RWPE2 (cell line): Measurements from ENCODE around the gene MMP1.

Experiments used
- ATAC-seq: fragments of 200-7000 bp; cut with Tn5 transposase; 3 replicates; pipeline ENCODE4 v1.9.1; 2021; ENCODE audit warnings: low read depth
- DNase-seq: peaks from one replicate; pipeline ENCODE4 v3.0.0-alpha.2; 2020; ENCODE audit warnings: low spot score
- H3K27ac ChIP-seq: fragments of 450-650 bp; 2 replicates; pipeline ENCODE4 v1.5.1; 2017; ENCODE audit warnings: mild to moderate bottlenecking; ENCODE audit not compliant: poor library complexity, severe bottlenecking
- H3K27me3 ChIP-seq: fragments of 250-450 bp; sonication (Bioruptor Pico); 2 replicates; pipeline ENCODE4 v1.5.1; 2021; ENCODE audit warnings: mild to moderate bottlenecking, moderate library complexity; ENCODE audit not compliant: insufficient read depth, poor library complexity, severe bottlenecking
- H3K36me3 ChIP-seq: fragments of 250-450 bp; sonication (Bioruptor Pico); 2 replicates; pipeline ENCODE4 v1.5.1; 2020; ENCODE audit warnings: low read depth, mild to moderate bottlenecking, moderate library complexity
- H3K4me1 ChIP-seq: fragments of 250-450 bp; sonication (Bioruptor Pico); 2 replicates; pipeline ENCODE4 v1.5.1; 2021; ENCODE audit warnings: mild to moderate bottlenecking, moderate library complexity; ENCODE audit not compliant: insufficient read depth, poor library complexity, severe bottlenecking
- H3K4me3 ChIP-seq: fragments of 250-450 bp; sonication (Bioruptor Pico); 2 replicates; pipeline ENCODE4 v1.5.1; 2021; ENCODE audit warnings: mild to moderate bottlenecking, moderate library complexity; ENCODE audit not compliant: severe bottlenecking
- H3K9me3 ChIP-seq: fragments of 250-450 bp; sonication (Bioruptor Pico); 2 replicates; pipeline ENCODE4 v1.5.1; 2021; ENCODE audit warnings: mild to moderate bottlenecking, moderate library complexity; ENCODE audit not compliant: severe bottlenecking
- CTCF ChIP-seq: fragments of 450-650 bp; IDR thresholded peaks from one replicate; pipeline ENCODE4 v1.5.1; 2017; ENCODE audit warnings: mild to moderate bottlenecking, moderate library complexity; ENCODE audit not compliant: poor library complexity, severe bottlenecking

The MMP1 gene

GRCh38 chr11:102824556-102824955 lies 26.6 kb upstream of the MMP1 start:
- Histone ChIP-seq H3K9me3 (no peaks in the 10 kb centered on the region), H3K4me1 (peaks cover 2% of the 10 kb centered on the region), H3K27ac (no peak overlapping the region), H3K4me3 (no peak overlapping the region), H3K27me3 (no peaks in the 10 kb centered on the region), H3K36me3 (no peaks in the 10 kb centered on the region)
- TF ChIP-seq CTCF = no peak
- DNase-seq (no peak), ATAC-seq (no peak)

GRCh38 chr11:102819491-102819890 lies 21.5 kb upstream of the MMP1 start:
- H3K4me1 ChIP-seq = no peaks in the 10 kb centered on the region
- no peaks in the 10 kb centered on the region for H3K9me3 ChIP-seq
- no peaks in the 10 kb centered on the region for H3K36me3 ChIP-seq
- ATAC-seq = no peak
- TF ChIP-seq CTCF = no peak
- H3K4me3 ChIP-seq = no peak overlapping the region
- no peaks in the 10 kb centered on the region for H3K27me3 ChIP-seq
- DNase-seq = no peak
- no peak overlapping the region for H3K27ac ChIP-seq

GRCh38 chr11:102813484-102813883 lies 15.5 kb upstream of the MMP1 start:
- no peak for TF ChIP-seq CTCF
- ATAC-seq (peak; percentile 78; the same call in 2 of the 3 replicates), DNase-seq (no peak)
- Histone ChIP-seq H3K27ac (no peak overlapping the region), H3K36me3 (no peaks in the 10 kb centered on the region), H3K9me3 (no peaks in the 10 kb centered on the region), H3K27me3 (no peaks in the 10 kb centered on the region), H3K4me3 (no peak overlapping the region), H3K4me1 (peaks cover 8% of the 10 kb centered on the region)

- no peaks in the 10 kb centered on the region for H3K36me3 ChIP-seq
- DNase-seq (no peak), ATAC-seq (no peak)
- no peaks in the 10 kb centered on the region for H3K9me3 ChIP-seq
- H3K4me1 ChIP-seq = peaks cover 8% of the 10 kb centered on the region
- H3K27ac ChIP-seq = no peak overlapping the region
- TF ChIP-seq CTCF = no peak
- no peak overlapping the region for H3K4me3 ChIP-seq
- H3K27me3 ChIP-seq = no peaks in the 10 kb centered on the region
These were observed 14.2 kb upstream of the MMP1 start for GRCh38 chr11:102812188-102812587.

- peak; percentile 78 for ATAC-seq
- no peak for DNase-seq
- peaks cover 8% of the 10 kb centered on the region for H3K4me1 ChIP-seq
- H3K36me3 ChIP-seq = no peaks in the 10 kb centered on the region
- TF ChIP-seq CTCF = peak; percentile 79
- H3K9me3 ChIP-seq = no peaks in the 10 kb centered on the region
- no peak overlapping the region for H3K27ac ChIP-seq
- H3K4me3 ChIP-seq = no peak overlapping the region
- H3K27me3 ChIP-seq = no peaks in the 10 kb centered on the region
These were observed 13.1 kb upstream of the MMP1 start for GRCh38 chr11:102810950-102811660.
